ENCODE results near the gene ELL. TPM values are rescaled to one million over a fixed set of nuclear protein-coding genes. Genes with fewer than 3 reads are reported as not detected.

The ELL gene
- total RNA-seq, 1 experiment from 2014 or later, result 22.9 TPM

- intact Hi-C loops (cut with micrococcal nuclease), result no loop called here
- TF ChIP-seq YY1 (IDR thresholded peaks at IDR 0.05; ENCODE audit: extremely low read depth, insufficient replicate concordance, low read depth, low read length) (no peak), RAD21 (IDR thresholded peaks at IDR 0.05; ENCODE audit: low read depth) (no peak), EZH2phosphoT487 (IDR thresholded peaks at IDR 0.05; ENCODE audit: borderline replicate concordance) (no peak), ELF1 (IDR thresholded peaks at IDR 0.05; ENCODE audit: borderline replicate concordance, low read depth) (no peak), POLR2A (IDR thresholded peaks at IDR 0.05; ENCODE audit: borderline replicate concordance, extremely low read depth, insufficient read depth, insufficient read length) (no peak), CBX3 (IDR thresholded peaks at IDR 0.05; ENCODE audit: low read depth) (no peak), EGR1 (IDR thresholded peaks at IDR 0.05; ENCODE audit: low read depth) (no peak), SP1 (IDR thresholded peaks at IDR 0.05; ENCODE audit: low read depth) (no peak), EZH2 (IDR thresholded peaks at IDR 0.05) (no peak), CTCF (IDR thresholded peaks at IDR 0.05 in 2 of 3, conservative IDR thresholded peaks at IDR 0.05 in 1 of 3; ENCODE audit: borderline replicate concordance in 1 of 3, insufficient read depth in 1 of 3, low read depth in 2 of 3, low read length in 2 of 3) (no peak), ZNF274 (IDR thresholded peaks at IDR 0.05; ENCODE audit: low read depth, low read length) (no peak), FOSL1 (IDR thresholded peaks at IDR 0.05; ENCODE audit: low read depth) (no peak), SIN3A (IDR thresholded peaks at IDR 0.05; ENCODE audit: low read depth) (no peak), ATF3 (IDR thresholded peaks at IDR 0.05) (no peak), CEBPB (IDR thresholded peaks at IDR 0.05; ENCODE audit: low read depth) (no peak), POLR2AphosphoS5 (IDR thresholded peaks at IDR 0.05; ENCODE audit: low read depth, low read length) (no peak), ZFX (IDR thresholded peaks at IDR 0.05) (no peak), SRF (IDR thresholded peaks at IDR 0.05; ENCODE audit: low read depth) (no peak)
- TF ChIP-seq, protein P1, sequence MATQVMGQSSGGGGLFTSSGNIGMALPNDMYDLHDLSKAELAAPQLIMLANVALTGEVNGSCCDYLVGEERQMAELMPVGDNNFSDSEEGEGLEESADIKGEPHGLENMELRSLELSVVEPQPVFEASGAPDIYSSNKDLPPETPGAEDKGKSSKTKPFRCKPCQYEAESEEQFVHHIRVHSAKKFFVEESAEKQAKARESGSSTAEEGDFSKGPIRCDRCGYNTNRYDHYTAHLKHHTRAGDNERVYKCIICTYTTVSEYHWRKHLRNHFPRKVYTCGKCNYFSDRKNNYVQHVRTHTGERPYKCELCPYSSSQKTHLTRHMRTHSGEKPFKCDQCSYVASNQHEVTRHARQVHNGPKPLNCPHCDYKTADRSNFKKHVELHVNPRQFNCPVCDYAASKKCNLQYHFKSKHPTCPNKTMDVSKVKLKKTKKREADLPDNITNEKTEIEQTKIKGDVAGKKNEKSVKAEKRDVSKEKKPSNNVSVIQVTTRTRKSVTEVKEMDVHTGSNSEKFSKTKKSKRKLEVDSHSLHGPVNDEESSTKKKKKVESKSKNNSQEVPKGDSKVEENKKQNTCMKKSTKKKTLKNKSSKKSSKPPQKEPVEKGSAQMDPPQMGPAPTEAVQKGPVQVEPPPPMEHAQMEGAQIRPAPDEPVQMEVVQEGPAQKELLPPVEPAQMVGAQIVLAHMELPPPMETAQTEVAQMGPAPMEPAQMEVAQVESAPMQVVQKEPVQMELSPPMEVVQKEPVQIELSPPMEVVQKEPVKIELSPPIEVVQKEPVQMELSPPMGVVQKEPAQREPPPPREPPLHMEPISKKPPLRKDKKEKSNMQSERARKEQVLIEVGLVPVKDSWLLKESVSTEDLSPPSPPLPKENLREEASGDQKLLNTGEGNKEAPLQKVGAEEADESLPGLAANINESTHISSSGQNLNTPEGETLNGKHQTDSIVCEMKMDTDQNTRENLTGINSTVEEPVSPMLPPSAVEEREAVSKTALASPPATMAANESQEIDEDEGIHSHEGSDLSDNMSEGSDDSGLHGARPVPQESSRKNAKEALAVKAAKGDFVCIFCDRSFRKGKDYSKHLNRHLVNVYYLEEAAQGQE (IDR thresholded peaks at IDR 0.05; ENCODE audit: low read depth), result no peak
- TF ChIP-seq, protein P2, sequence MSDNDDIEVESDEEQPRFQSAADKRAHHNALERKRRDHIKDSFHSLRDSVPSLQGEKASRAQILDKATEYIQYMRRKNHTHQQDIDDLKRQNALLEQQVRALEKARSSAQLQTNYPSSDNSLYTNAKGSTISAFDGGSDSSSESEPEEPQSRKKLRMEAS (IDR thresholded peaks at IDR 0.05), result no peak
- Histone ChIP-seq H3K27me3 (ENCODE audit: insufficient read depth, low read length) (no peaks in the 10 kb centered on the region), H3K9me3 (ENCODE audit: control insufficient read depth in 1 of 2, insufficient read depth in 1 of 2, low read depth in 1 of 2, low read length in 2 of 2) (no peaks in the 10 kb centered on the region), H4K20me1 (ENCODE audit: insufficient read depth) (no peaks in the 10 kb centered on the region), H3K79me2 (ENCODE audit: insufficient read depth, low read length) (no peaks in the 10 kb centered on the region), H3K27ac (ENCODE audit: low read depth, low read length) (no peak overlapping the region), H2AFZ (ENCODE audit: low read depth, low read length, poor library complexity, severe bottlenecking) (no peak overlapping the region), H3K36me3 (ENCODE audit: control insufficient read depth in 1 of 2, insufficient read depth in 2 of 2, low read length in 2 of 2) (peaks cover 7 to 16% of the 10 kb centered on the region in 2 experiments; a peak in 3 of 4 replicates), H3K4me3 (replicated peaks in 1 of 2; ENCODE audit: low read depth in 1 of 2, low read length in 2 of 2) (no peak overlapping the region), H3K4me2 (ENCODE audit: low read length) (no peak overlapping the region), H3K9me2 (ENCODE audit: insufficient read depth) (no peaks in the 10 kb centered on the region), H3K4me1 (ENCODE audit: control insufficient read depth in 1 of 2, insufficient read depth in 2 of 2, low read length in 2 of 2) (peaks cover 15 to 19% of the 10 kb centered on the region in 2 experiments), H3K9ac (ENCODE audit: low read length) (no peak overlapping the region)
- POLR2A ChIA-PET, result no interaction called here
- RAD21 ChIA-PET (ENCODE audit: low non-redundant PET in 1 of 2, low total read pairs in 2 of 2, uncharacterized antibody in 2 of 2, unreplicated experiment in 2 of 2), result no interaction called here
- no TSS peak for BruUV-seq (replicated peaks)
- ATAC-seq (no peak), DNase-seq (ENCODE audit: low read depth, low spot score) (no peak)
- CTCF ChIA-PET, result no interaction called here
Measured at GRCh38 chr19:18456279-18456678, 65.6 kb downstream of the ELL start.
